ENCODE measurements around the gene ARHGEF28.

The ARHGEF28 gene

GRCh38 chr5:73821003-73821402 lies 195.0 kb downstream of the ARHGEF28 start:
- no peak for DNase-seq (ENCODE audit: low read depth)

- no peak for DNase-seq (ENCODE audit: low read depth)
Observed at GRCh38 chr5:73822278-73822988, 196.4 kb downstream of the ARHGEF28 start.

DNA sequence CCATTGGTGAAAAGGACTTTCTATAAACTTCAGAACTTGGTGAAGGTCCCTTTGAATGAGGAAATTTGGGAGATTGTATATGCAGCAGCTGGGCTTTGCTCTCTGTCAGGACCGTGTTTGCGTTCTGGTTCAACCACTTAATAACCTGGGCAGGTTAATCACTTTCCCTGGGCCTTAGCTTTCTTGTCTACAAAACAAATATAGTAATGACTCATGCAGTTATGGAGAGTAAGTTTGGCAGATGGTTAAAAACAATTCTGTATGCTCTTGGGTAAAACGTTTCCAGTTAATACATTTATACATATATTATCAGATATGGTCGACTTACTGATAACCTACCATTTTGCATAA lies 197.0 kb downstream of the ARHGEF28 start:
- peak; percentile 34 for DNase-seq (ENCODE audit: low read depth)

GRCh38 chr5:73823508-73823925 lies 197.5 kb downstream of the ARHGEF28 start:
- DNase-seq (ENCODE audit: low read depth), result peak; percentile 34

GRCh38 chr5:73825199-73825598 lies 199.2 kb downstream of the ARHGEF28 start:
- no peak for DNase-seq (ENCODE audit: low read depth)

- DNase-seq (ENCODE audit: low read depth), result no peak
Observed at GRCh38 chr5:73825736-73826135, 199.7 kb downstream of the ARHGEF28 start.

DNA sequence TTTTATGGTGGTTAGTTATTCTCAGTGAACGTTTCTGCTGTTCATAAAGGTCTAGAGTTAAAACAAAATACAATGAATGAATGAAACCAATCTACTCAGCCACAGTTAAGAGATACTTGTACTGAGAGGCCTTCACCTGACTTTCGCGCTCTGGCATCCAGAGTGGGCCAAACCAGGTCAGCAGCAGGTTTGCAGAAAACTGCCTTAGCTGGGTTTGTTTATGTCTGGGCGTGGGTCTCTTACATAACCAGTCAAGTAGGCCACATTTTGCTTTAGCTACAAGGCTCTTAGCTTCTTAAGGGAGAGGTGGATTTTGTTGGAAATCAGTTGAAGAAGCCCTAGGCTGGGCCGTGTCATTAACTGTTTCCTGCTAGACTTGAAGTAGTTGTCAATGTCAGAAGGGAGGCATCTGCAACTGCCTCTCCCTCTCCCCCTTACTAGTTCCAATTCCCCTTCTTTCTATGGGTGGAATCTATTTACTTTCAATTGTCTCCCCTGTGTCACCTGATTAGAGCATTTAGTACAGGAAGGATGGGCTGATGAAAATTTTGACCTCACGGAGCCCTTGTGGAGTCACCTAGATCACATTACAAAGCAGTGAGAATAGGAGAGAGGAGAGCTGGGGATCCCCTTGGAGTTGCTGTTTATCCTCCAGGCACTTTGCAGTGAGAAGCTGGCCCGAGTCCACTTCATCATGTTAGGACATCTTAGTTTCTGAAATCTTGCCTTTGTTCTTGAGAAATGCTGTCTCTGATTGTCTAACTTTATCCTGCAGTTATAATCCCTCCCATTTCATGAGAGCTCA lies 200.5 kb downstream of the ARHGEF28 start:
- peak; percentile 76 for DNase-seq (ENCODE audit: low read depth)

GRCh38 chr5:73827106-73827450 lies 201.1 kb downstream of the ARHGEF28 start:
- no peak for DNase-seq (ENCODE audit: low read depth)

- no peak for DNase-seq (ENCODE audit: low read depth)
Observed at GRCh38 chr5:73828465-73828864, 202.5 kb downstream of the ARHGEF28 start.

DNA sequence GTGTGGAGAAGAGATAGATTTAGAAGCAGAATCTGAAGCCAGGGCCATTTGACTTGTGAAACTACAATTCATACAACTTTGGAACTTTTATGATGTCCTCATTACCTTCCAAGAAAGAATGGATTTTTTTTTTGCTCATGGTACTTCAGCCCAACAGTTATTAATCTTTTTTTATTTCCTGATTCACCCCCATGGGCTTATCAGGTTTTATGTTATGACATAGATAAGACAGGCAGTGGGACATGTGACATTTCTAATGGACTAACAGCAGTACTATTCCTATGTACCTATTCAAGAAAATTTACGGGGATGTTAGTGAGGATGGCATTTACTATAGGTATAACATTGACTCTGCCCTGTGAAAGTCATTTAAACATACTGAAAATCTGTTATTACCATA lies 204.7 kb downstream of the ARHGEF28 start:
- no peak for DNase-seq (ENCODE audit: low read depth)

DNA sequence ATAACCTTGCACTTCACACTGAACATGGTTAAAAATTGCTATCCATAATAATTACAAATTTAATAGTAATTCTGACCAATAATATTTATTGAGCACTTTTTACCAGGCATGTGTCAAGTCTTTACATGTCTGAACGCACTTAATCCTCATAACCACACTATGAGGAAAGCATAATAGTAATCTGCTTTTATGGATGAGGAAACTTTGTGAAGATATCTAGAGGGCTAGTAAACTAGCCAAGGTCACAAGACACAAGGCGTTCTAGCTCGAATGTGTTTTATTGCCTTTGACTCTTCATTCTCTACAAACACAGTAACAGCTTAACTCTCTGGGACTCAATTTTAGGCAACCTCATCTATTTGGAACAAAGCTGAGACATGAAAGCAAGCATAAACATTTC lies 205.1 kb downstream of the ARHGEF28 start:
- DNase-seq (ENCODE audit: low read depth), result peak; percentile 39

DNA sequence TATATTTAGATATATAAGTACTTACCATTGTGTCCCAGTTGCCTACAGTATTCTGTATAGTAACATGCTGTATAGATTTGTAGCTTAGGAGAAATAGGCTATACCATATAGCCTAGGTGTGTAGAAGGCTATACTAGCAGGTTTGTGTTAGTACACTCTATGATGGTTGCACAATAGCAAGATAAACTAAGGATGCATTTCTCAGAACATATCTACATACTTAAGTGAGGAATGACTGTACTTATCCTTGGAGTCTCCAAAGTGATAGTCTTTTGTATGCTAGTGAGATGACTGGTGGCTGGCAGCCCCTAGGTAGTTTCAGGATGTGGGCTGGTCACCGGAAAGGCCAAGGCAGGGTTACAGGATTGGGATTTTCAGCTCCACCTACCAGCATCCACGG lies 208.7 kb downstream of the ARHGEF28 start:
- DNase-seq (ENCODE audit: low read depth), result peak; percentile 62

GRCh38 chr5:73835726-73836125 lies 209.7 kb downstream of the ARHGEF28 start:
- no peak for DNase-seq (ENCODE audit: low read depth)

GRCh38 chr5:73836607-73837006 lies 210.6 kb downstream of the ARHGEF28 start:
- DNase-seq (ENCODE audit: low read depth), result no peak

- no peak for DNase-seq (ENCODE audit: low read depth)
Observed at GRCh38 chr5:73838901-73839300, 212.9 kb downstream of the ARHGEF28 start.

- no peak for DNase-seq (ENCODE audit: low read depth)
Observed at GRCh38 chr5:73841641-73842040, 215.6 kb downstream of the ARHGEF28 start.

DNA sequence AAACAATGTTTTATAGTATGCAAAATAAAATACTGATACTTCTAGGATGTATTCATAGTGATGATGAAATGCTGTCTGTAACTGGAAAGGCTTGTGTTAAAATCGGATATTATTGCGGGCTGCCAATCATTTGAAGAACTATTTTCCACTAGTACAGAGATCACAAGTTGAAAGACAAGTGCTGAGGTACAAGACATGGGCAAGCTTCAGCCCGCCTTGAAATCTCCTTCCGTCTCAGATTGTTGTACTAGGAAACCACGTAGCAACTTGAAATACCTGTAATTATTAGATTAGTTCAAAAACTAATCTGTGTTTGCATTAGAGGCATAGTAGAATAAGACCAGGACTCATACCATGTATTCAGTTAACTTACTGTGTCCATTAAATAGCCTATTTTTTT lies 218.2 kb downstream of the ARHGEF28 start:
- DNase-seq (ENCODE audit: low read depth), result no peak

DNA sequence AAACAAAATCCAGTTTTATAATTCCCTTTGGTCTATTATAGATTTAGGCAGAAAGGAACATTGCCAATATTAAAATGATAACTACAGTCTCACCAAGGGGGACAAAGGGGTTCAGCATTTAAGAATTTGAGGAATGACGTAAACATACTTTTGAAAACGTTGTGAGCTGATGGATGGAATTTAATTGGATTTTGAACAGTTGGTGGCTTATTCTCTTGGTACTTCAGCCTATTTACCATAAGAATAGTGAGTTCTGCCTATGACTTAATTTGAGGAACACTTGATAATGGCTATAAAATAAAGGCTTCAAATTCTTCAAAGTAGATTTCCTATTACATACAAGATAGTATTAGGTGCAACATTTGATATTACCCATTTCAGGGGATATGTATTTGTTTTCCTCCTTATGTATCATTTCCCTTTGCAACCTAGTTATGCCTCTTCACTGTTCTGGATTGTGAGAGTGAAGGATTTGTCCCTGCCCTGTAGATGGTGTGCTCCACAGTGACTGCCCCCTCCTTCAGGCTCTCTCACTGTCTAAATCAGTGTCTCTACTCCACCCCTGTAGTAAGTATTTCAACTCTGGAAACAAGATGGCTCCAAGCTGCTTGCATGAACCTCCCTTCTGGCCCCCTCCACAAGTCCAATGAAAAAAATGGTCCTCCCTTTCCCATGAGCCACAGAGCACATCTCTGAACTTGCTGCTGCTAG lies 225.6 kb downstream of the ARHGEF28 start:
- no peak for DNase-seq (ENCODE audit: low read depth)

DNA sequence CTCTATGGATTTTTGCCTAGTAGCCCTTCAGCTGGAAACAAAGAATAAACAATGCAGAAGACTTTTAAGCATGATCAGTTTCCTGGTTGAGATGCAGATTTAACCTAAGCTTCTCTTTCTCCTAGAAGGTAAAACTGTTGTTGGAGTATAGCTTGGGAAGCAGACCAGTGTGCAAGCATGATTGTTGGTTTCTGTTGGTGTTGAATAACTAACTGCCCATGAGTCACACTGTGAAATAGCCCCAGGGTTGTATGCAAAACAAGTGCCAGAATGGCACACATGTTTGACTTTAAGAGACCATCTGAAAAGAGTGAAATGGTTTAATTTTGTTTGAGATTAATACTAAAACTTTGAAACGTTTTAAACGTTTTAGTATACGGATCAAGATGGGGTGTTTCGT lies 227.1 kb downstream of the ARHGEF28 start:
- DNase-seq (ENCODE audit: low read depth), result no peak

- DNase-seq (ENCODE audit: low read depth), result peak; percentile 38
Observed at GRCh38 chr5:73856997-73857396, 231.0 kb downstream of the ARHGEF28 start.

GRCh38 chr5:73857446-73857845 lies 231.4 kb downstream of the ARHGEF28 start:
- DNase-seq (ENCODE audit: low read depth), result no peak

DNA sequence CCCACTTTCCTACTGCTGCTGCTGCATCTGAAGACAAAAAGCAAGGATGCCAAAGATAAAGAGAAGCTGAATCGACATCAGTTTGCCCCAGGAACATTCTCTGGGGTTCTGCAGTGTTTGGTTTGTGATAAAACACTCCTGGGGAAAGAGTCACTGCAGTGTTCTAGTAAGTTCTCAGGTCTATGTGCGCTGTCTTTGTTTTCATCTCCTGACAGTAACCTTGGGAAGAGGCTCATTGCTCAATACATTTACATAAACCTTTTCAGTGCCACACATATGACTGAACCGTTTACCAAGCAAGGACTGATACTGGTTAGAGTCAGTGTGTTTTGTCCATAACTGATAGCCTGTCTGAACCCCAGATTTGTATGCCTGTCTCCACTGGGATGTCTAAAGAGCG lies 232.1 kb downstream of the ARHGEF28 start:
- peak; percentile 64 for DNase-seq (ENCODE audit: low read depth)

GRCh38 chr5:73858776-73859175 lies 232.8 kb downstream of the ARHGEF28 start:
- DNase-seq (ENCODE audit: low read depth), result peak; percentile 65

Data from amniotic epithelial cell (primary cell).